MCF 10A (cell line): Measurements from ENCODE around the gene DHRS9. TPM values are rescaled to one million over a fixed set of nuclear protein-coding genes. Genes with fewer than 3 reads are reported as not detected.
A peak's percentile ranks its signal among the peaks of the same experiment; 100 is the strongest.

Source experiments
- BruUV-seq: library from RNA; stranded (reverse); fragments of 400-500 nt; replicated peaks from 2 replicates; lab custom pipeline; 2021; lab: Mats Ljungman, UMichigan
- CTCF ChIA-PET: fragments of 300-600 bp; sonication (Branson Sonifier 250); formaldehyde crosslinking; extraction: SDS; loops from one replicate; lab custom pipeline; 2021; ENCODE audit warnings: antibody characterized with exemption, inconsistent platforms; lab: Yijun Ruan, JAX
- POLR2A ChIA-PET: fragments of 300-600, 350-650 bp; sonication (Branson Sonifier 250); formaldehyde crosslinking; extraction: SDS; loops from one replicate; lab custom pipeline; 2020; ENCODE audit warnings: antibody characterized with exemption, inconsistent platforms; lab: Yijun Ruan, JAX
- DNase-seq: peaks from one replicate; pipeline ENCODE4 v3.0.0-alpha.2; 2018; ENCODE audit not compliant: unreplicated experiment
- H3K27ac Mint-ChIP-seq: one replicate; pipeline ENCODE4 v1.8.0; 2022; ENCODE audit warnings: mild to moderate bottlenecking, low read depth, mixed read lengths; ENCODE audit not compliant: unreplicated experiment
- H3K27me3 Mint-ChIP-seq: one replicate; pipeline ENCODE4 v1.8.0; 2022; ENCODE audit warnings: mixed read lengths; ENCODE audit not compliant: insufficient read depth, unreplicated experiment
- H3K36me3 Mint-ChIP-seq: one replicate; pipeline ENCODE4 v1.8.0; 2022; ENCODE audit warnings: mild to moderate bottlenecking, moderate library complexity, mixed read lengths; ENCODE audit not compliant: insufficient read depth, unreplicated experiment
- H3K4me1 Mint-ChIP-seq: one replicate; pipeline ENCODE4 v1.8.0; 2022; ENCODE audit warnings: mixed read lengths; ENCODE audit not compliant: insufficient read depth, unreplicated experiment
- H3K4me3 Mint-ChIP-seq: one replicate; pipeline ENCODE4 v1.8.0; 2022; ENCODE audit warnings: mild to moderate bottlenecking, moderate library complexity, mixed read lengths; ENCODE audit not compliant: unreplicated experiment
- H3K9me3 Mint-ChIP-seq: one replicate; pipeline ENCODE4 v1.8.0; 2022; ENCODE audit warnings: mixed read lengths; ENCODE audit not compliant: unreplicated experiment
- CTCF ChIP-seq: fragments of 200-600 bp; IDR thresholded peaks from one replicate; pipeline ENCODE4 v1.8.0; 2022; ENCODE audit warnings: antibody characterized with exemption, mild to moderate bottlenecking; ENCODE audit not compliant: unreplicated experiment
- intact Hi-C: fragments of 100-400 bp; cut with micrococcal nuclease; formaldehyde crosslinking; loops from 2 replicates; pipeline ENCODE4 v1.14.1; 2022
- total RNA-seq: library from RNA; stranded (reverse); gene quantifications from 2 replicates; pipeline ENCODE4 v1.2.3, GENCODE V29; 2022

DHRS9 gene
- total RNA-seq, 1 experiment from 2014 or later: 0.21 TPM

GRCh38 chr2:169065422-169065821 is 3.9 kb upstream of the DHRS9 start:
- Mint-ChIP-seq H3K27ac (no peak overlapping the region), H3K9me3 (no peaks in the 10 kb centered on the region), H3K4me1 (peaks cover 11% of the 10 kb centered on the region), H3K27me3 (no peaks in the 10 kb centered on the region), H3K36me3 (no peaks in the 10 kb centered on the region), H3K4me3 (no peak overlapping the region)
- POLR2A ChIA-PET: no interaction called here
- CTCF ChIA-PET: no interaction called here
- intact Hi-C loops: no loop called here
- DNase-seq: no peak
- no TSS peak for BruUV-seq
- TF ChIP-seq CTCF: no peak

- POLR2A ChIA-PET: no interaction called here
- CTCF ChIA-PET: interaction anchor here (1.4 kb wide), 1 partner anchor 66 kb away, joined by 3 read pairs; no protein-coding TSS in a partner anchor
- Mint-ChIP-seq H3K36me3 (no peaks in the 10 kb centered on the region), H3K4me1 (peaks cover 11% of the 10 kb centered on the region), H3K27ac (no peak overlapping the region), H3K9me3 (no peaks in the 10 kb centered on the region), H3K4me3 (no peak overlapping the region), H3K27me3 (no peaks in the 10 kb centered on the region)
- BruUV-seq: no TSS peak
- intact Hi-C loops: no loop called here
- TF ChIP-seq CTCF: no peak
- DNase-seq: no peak
Observed at GRCh38 chr2:169065864-169066517, 3.4 kb upstream of the DHRS9 start.

- Mint-ChIP-seq H3K4me3 (no peak overlapping the region), H3K4me1 (peaks cover 16% of the 10 kb centered on the region), H3K27ac (no peak overlapping the region), H3K9me3 (no peaks in the 10 kb centered on the region), H3K36me3 (no peaks in the 10 kb centered on the region), H3K27me3 (no peaks in the 10 kb centered on the region)
- TF ChIP-seq CTCF: no peak
- no peak for DNase-seq
- intact Hi-C loops: no loop called here
- no TSS peak for BruUV-seq
- POLR2A ChIA-PET: no interaction called here
- CTCF ChIA-PET: interaction anchor here (0.7 to 1.4 kb wide), 2 partner anchors 44 to 65 kb away, joined by 3 read pairs; no protein-coding TSS in a partner anchor
Observed at GRCh38 chr2:169066897-169067296, 2.5 kb upstream of the DHRS9 start.

GRCh38 chr2:169069833-169070232 is 470 bp downstream of the DHRS9 start:
- H3K36me3 Mint-ChIP-seq: no peaks in the 10 kb centered on the region
- no TSS peak for BruUV-seq

More at GRCh38 chr2:169069833-169070232, 470 bp downstream of the DHRS9 start:
- TF ChIP-seq CTCF: no peak
- Mint-ChIP-seq H3K4me1 (peaks cover 16% of the 10 kb centered on the region), H3K9me3 (no peaks in the 10 kb centered on the region), H3K27ac (peak overlapping the region; percentile 53), H3K4me3 (no peak overlapping the region), H3K27me3 (no peaks in the 10 kb centered on the region)
- POLR2A ChIA-PET: interaction anchor here (0.8 to 1.8 kb wide), 8 partner anchors 19 to 101 kb away, joined by 3 to 17 read pairs (median 4); no protein-coding TSS in a partner anchor
- intact Hi-C loops: no loop called here
- DNase-seq: no peak
- CTCF ChIA-PET: no interaction called here
